K562 (cell line): ENCODE results near the gene RGR. TPM values are rescaled to one million over a fixed set of nuclear protein-coding genes. Genes with fewer than 3 reads are reported as not detected.

Source experiments
- ARID2 ChIP-seq: fragments of 450-650 bp; IDR thresholded peaks from 2 replicates; pipeline ENCODE4 v1.6.1; 2017; ENCODE audit warnings: antibody characterized with exemption, mild to moderate bottlenecking
- ARNT ChIP-seq, 2 experiments: fragments of 450-650 bp; IDR thresholded peaks; 2 replicates each; pipeline ENCODE4 v1.6.1; 2016; ENCODE audit warnings: mild to moderate bottlenecking in 1 of 2
- BRD4 ChIP-seq: fragments of 200-600 bp; sonication (generic); IDR thresholded peaks from 2 replicates; pipeline ENCODE4 v1.6.1; 2017; ENCODE audit warnings: inconsistent platforms
- CBX5 ChIP-seq: IDR thresholded peaks from 2 replicates; pipeline ENCODE4 v1.6.1; 2014; ENCODE audit warnings: low read depth, borderline replicate concordance
- HDAC6 ChIP-seq: IDR thresholded peaks from 2 replicates; pipeline ENCODE4 v1.6.1; 2012; ENCODE audit warnings: low read depth, mild to moderate bottlenecking, control low read depth, inconsistent platforms, low read length, moderate library complexity
- HNRNPLL ChIP-seq: fragments of 200-400 bp; formaldehyde crosslinking; IDR thresholded peaks from 2 replicates; pipeline ENCODE4 v1.6.1; 2017; ENCODE audit warnings: low read length, low read depth, mild to moderate bottlenecking; ENCODE audit not compliant: poor library complexity, severe bottlenecking
- MAFG ChIP-seq: fragments of 450-650 bp; conservative IDR thresholded peaks from 2 replicates; pipeline ENCODE4 v1.6.1; 2016; ENCODE audit warnings: missing genetic modification characterization, missing compliant biosample characterization
- RBM34 ChIP-seq: fragments of 200-400 bp; formaldehyde crosslinking; IDR thresholded peaks from 2 replicates; pipeline ENCODE4 v1.6.1; 2018; ENCODE audit warnings: low read length, borderline replicate concordance; ENCODE audit not compliant: insufficient read depth
- TAF1 ChIP-seq: IDR thresholded peaks from 2 replicates; pipeline ENCODE4 v1.6.1; 2011; ENCODE audit warnings: mild to moderate bottlenecking, low read length, moderate library complexity; ENCODE audit not compliant: insufficient read depth, control insufficient read depth, severe bottlenecking; ENCODE audit errors: extremely low read depth
- TFAM ChIP-seq: fragments of 250-450 bp; sonication (Bioruptor Pico); conservative IDR thresholded peaks from 2 replicates; pipeline ENCODE4 v1.5.0; 2021; ENCODE audit warnings: mild to moderate bottlenecking, moderate library complexity
- XRCC5 ChIP-seq: fragments of 200-400 bp; formaldehyde crosslinking; IDR thresholded peaks from 2 replicates; pipeline ENCODE4 v1.6.1; 2017; ENCODE audit warnings: low read depth, mild to moderate bottlenecking, low read length
- ZFPM2 ChIP-seq: fragments of 250-450 bp; sonication (Bioruptor Pico); IDR thresholded peaks from 2 replicates; pipeline ENCODE4 v1.5.1; 2022; ENCODE audit warnings: mild to moderate bottlenecking
- ZNF124 ChIP-seq: sonication (generic); formaldehyde crosslinking; IDR thresholded peaks from 2 replicates; pipeline ENCODE4 v1.8.1; 2022; ENCODE audit warnings: missing genetic modification reagents
- ZNF707 ChIP-seq: fragments of 250-450 bp; sonication (Bioruptor Pico); conservative IDR thresholded peaks from 2 replicates; pipeline ENCODE4 v1.8.0; 2022; ENCODE audit warnings: inconsistent platforms, mild to moderate bottlenecking, moderate library complexity
- ZNF766 ChIP-seq: fragments of 200-800 bp; sonication (Bioruptor generic); conservative IDR thresholded peaks from 2 replicates; pipeline ENCODE4 v1.6.1; 2016; ENCODE audit warnings: missing genetic modification characterization, missing compliant biosample characterization
- ZNF778 ChIP-seq: fragments of 450-650 bp; formaldehyde crosslinking; IDR thresholded peaks from 2 replicates; pipeline ENCODE4 v1.4.0; 2020; ENCODE audit warnings: mild to moderate bottlenecking, moderate library complexity
- polyA plus RNA-seq, 8 experiments: library from polyadenylated mRNA; depleted of rRNA in 4 of 8; stranded (reverse) in 5 of 8; unstranded in 3 of 8; fragments of >200 nt; fragmentation: Nextera tagmentation in 2 of 8; fragmentation: Illumina TruSeq in 1 of 8; extraction: Ambion mirVana in 2 of 8; extraction: Trizol in 1 of 8; gene quantifications; 2 replicates each; pipeline versions ENCODE4 v1.2.1 to v1.2.3, GENCODE V29; 2011 to 2014; ENCODE audit warnings: inconsistent platforms in 1 of 8, missing spikeins in 1 of 8
- total RNA-seq, 7 experiments: library from RNA; depleted of rRNA in 6 of 7; stranded (reverse); fragments of >200 nt in 6 of 7; fragmentation: Illumina TruSeq in 2 of 7; extraction: Trizol in 2 of 7; gene quantifications; 2 replicates each; pipeline versions ENCODE4 v1.2.1 to v1.2.3, GENCODE V29; 2011 to 2021; ENCODE audit warnings: low replicate concordance in 1 of 7
- TF ChIP-seq, protein P1 (sequence below): sonication (generic); formaldehyde crosslinking; IDR thresholded peaks from 2 replicates; pipeline ENCODE4 v1.8.0; 2022; ENCODE audit warnings: mild to moderate bottlenecking, missing genetic modification reagents, borderline replicate concordance
- TF ChIP-seq, protein P2 (sequence below): sonication (generic); formaldehyde crosslinking; IDR thresholded peaks from 2 replicates; pipeline ENCODE4 v1.8.0; 2022; ENCODE audit warnings: mild to moderate bottlenecking, missing genetic modification reagents
- TF ChIP-seq, protein P3 (sequence below): fragments of 450-650 bp; formaldehyde crosslinking; IDR thresholded peaks from 2 replicates; pipeline ENCODE4 v1.4.0; 2020; ENCODE audit warnings: mild to moderate bottlenecking
- TF ChIP-seq, protein P4 (sequence below): fragments of 250-450 bp; sonication (Bioruptor Pico); IDR thresholded peaks from 2 replicates; pipeline ENCODE4 v1.4.0; 2020; ENCODE audit warnings: mild to moderate bottlenecking, moderate library complexity

The RGR gene
- total and polyA plus RNA-seq, 9 of the 15 experiments (the other 6 are each of a cell fraction or from before 2014, with no cell fraction given): not detected

DNA sequence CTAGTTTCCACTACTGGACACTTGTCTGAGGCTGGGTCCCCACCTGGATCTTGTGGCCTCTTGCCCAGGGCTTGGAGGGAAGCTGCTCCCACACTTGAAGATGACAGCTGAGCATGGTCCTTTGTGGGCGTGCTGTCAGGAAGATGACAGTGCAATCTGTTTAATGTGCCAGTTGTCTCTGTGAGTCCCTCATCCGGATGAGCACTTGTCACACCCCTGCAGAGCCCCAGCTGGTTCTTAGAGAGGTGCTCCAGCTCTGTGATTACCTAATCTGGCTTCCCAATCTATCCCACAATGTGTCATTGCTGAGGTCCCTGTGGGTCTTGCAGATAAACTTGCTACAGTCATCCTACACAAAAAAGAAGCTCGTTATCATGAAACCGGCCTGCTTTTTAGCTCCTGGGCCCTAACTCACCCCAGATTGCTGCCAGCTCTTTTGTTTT, 48.7 kb downstream of the RGR start (continued):
- TF ChIP-seq, protein P1, sequence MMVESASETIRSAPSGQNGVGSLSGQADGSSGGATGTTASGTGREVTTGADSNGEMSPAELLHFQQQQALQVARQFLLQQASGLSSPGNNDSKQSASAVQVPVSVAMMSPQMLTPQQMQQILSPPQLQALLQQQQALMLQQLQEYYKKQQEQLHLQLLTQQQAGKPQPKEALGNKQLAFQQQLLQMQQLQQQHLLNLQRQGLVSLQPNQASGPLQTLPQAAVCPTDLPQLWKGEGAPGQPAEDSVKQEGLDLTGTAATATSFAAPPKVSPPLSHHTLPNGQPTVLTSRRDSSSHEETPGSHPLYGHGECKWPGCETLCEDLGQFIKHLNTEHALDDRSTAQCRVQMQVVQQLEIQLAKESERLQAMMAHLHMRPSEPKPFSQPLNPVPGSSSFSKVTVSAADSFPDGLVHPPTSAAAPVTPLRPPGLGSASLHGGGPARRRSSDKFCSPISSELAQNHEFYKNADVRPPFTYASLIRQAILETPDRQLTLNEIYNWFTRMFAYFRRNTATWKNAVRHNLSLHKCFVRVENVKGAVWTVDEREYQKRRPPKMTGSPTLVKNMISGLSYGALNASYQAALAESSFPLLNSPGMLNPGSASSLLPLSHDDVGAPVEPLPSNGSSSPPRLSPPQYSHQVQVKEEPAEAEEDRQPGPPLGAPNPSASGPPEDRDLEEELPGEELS (CRISPR knock-in tag): peak; percentile 67; the same call in 1 of the 2 replicates
- no peak for TF ChIP-seq ZFPM2 (CRISPR knock-in tag)
- TF ChIP-seq HNRNPLL: no peak
- TF ChIP-seq TFAM (CRISPR knock-in tag): no peak
- TF ChIP-seq TAF1: peak; percentile 51
- TF ChIP-seq, protein P2, sequence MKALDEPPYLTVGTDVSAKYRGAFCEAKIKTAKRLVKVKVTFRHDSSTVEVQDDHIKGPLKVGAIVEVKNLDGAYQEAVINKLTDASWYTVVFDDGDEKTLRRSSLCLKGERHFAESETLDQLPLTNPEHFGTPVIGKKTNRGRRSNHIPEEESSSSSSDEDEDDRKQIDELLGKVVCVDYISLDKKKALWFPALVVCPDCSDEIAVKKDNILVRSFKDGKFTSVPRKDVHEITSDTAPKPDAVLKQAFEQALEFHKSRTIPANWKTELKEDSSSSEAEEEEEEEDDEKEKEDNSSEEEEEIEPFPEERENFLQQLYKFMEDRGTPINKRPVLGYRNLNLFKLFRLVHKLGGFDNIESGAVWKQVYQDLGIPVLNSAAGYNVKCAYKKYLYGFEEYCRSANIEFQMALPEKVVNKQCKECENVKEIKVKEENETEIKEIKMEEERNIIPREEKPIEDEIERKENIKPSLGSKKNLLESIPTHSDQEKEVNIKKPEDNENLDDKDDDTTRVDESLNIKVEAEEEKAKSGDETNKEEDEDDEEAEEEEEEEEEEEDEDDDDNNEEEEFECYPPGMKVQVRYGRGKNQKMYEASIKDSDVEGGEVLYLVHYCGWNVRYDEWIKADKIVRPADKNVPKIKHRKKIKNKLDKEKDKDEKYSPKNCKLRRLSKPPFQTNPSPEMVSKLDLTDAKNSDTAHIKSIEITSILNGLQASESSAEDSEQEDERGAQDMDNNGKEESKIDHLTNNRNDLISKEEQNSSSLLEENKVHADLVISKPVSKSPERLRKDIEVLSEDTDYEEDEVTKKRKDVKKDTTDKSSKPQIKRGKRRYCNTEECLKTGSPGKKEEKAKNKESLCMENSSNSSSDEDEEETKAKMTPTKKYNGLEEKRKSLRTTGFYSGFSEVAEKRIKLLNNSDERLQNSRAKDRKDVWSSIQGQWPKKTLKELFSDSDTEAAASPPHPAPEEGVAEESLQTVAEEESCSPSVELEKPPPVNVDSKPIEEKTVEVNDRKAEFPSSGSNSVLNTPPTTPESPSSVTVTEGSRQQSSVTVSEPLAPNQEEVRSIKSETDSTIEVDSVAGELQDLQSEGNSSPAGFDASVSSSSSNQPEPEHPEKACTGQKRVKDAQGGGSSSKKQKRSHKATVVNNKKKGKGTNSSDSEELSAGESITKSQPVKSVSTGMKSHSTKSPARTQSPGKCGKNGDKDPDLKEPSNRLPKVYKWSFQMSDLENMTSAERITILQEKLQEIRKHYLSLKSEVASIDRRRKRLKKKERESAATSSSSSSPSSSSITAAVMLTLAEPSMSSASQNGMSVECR: peak; percentile 67; the same call in 1 of the 2 replicates
- TF ChIP-seq RBM34: no peak
- TF ChIP-seq XRCC5: 0 out of 2 replicates have a peak, but pooled peaks have one; percentile 19
- TF ChIP-seq, protein P3, sequence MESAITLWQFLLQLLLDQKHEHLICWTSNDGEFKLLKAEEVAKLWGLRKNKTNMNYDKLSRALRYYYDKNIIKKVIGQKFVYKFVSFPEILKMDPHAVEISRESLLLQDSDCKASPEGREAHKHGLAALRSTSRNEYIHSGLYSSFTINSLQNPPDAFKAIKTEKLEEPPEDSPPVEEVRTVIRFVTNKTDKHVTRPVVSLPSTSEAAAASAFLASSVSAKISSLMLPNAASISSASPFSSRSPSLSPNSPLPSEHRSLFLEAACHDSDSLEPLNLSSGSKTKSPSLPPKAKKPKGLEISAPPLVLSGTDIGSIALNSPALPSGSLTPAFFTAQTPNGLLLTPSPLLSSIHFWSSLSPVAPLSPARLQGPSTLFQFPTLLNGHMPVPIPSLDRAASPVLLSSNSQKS: no peak
- 0 out of 2 replicates have a peak, but pooled peaks have one; percentile 51 for TF ChIP-seq CBX5
- TF ChIP-seq ZNF707 (CRISPR knock-in tag): no peak
- TF ChIP-seq, protein P4, sequence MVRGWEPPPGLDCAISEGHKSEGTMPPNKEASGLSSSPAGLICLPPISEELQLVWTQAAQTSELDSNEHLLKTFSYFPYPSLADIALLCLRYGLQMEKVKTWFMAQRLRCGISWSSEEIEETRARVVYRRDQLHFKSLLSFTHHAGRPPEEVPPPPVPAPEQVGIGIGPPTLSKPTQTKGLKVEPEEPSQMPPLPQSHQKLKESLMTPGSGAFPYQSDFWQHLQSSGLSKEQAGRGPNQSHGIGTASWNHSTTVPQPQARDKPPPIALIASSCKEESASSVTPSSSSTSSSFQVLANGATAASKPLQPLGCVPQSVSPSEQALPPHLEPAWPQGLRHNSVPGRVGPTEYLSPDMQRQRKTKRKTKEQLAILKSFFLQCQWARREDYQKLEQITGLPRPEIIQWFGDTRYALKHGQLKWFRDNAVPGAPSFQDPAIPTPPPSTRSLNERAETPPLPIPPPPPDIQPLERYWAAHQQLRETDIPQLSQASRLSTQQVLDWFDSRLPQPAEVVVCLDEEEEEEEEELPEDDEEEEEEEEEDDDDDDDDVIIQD (CRISPR knock-in tag): no peak
- TF ChIP-seq MAFG (tag): peak; percentile 95
- TF ChIP-seq BRD4: no peak
- no peak for TF ChIP-seq HDAC6
- TF ChIP-seq ZNF778: no peak
- TF ChIP-seq ARNT (IDR thresholded peaks at IDR 0.05): peak; percentile 96 to 97
- no peak for TF ChIP-seq ZNF124 (CRISPR knock-in tag)
- TF ChIP-seq ARID2: no peak
- peak; percentile 98 for TF ChIP-seq ZNF766 (CRISPR knock-in tag)
